Lung (tissue), 12 donors: ENCODE results near the gene TSPOAP1. TPM values are rescaled to one million over a fixed set of nuclear protein-coding genes. Genes with fewer than 3 reads are reported as not detected.

Experiments
- ATAC-seq: fragments of 200-7000 bp; cut with Tn5 transposase; one replicate; pipeline ENCODE4 v1.9.1; 2020; ENCODE audit warnings: moderate number of reproducible peaks; ENCODE audit not compliant: insufficient read depth, low FRiP score
- DNase-seq, 3 donors: peaks; one replicate each; pipeline ENCODE4 v3.0.0-alpha.2; 2013 to 2017
- H3K27ac ChIP-seq, 2 donors: one replicate each; pipeline ENCODE4 v1.5.1; 2013; ENCODE audit warnings: mild to moderate bottlenecking in 2 of 2, moderate library complexity in 2 of 2, control low read depth in 1 of 2, inconsistent platforms in 1 of 2, low read depth in 1 of 2, low read length in 1 of 2
- H3K27me3 ChIP-seq, 3 donors: one replicate each; pipeline ENCODE4 v1.5.1; 2013; ENCODE audit warnings: low read length in 2 of 3; ENCODE audit not compliant: control insufficient read depth in 3 of 3, insufficient read depth in 3 of 3
- H3K36me3 ChIP-seq, 4 donors: one replicate each; pipeline ENCODE4 v1.5.1; 2013; ENCODE audit warnings: low read length in 4 of 4, mild to moderate bottlenecking in 1 of 4, moderate library complexity in 1 of 4; ENCODE audit not compliant: control insufficient read depth in 4 of 4, insufficient read depth in 4 of 4
- H3K4me1 ChIP-seq, 5 donors: one replicate each; pipeline ENCODE4 v1.5.1; 2013; ENCODE audit warnings: low read length in 5 of 5, mild to moderate bottlenecking in 2 of 5, moderate library complexity in 1 of 5; ENCODE audit not compliant: control insufficient read depth in 5 of 5, insufficient read depth in 5 of 5
- H3K4me3 ChIP-seq: one replicate; pipeline ENCODE4 v1.5.1; 2013; ENCODE audit warnings: mild to moderate bottlenecking, control low read depth, moderate library complexity
- H3K9ac ChIP-seq, 2 donors: one replicate each; pipeline ENCODE4 v1.5.1; 2013; ENCODE audit warnings: low read length in 2 of 2, control low read depth in 1 of 2; ENCODE audit not compliant: insufficient read depth in 1 of 2
- H3K9me3 ChIP-seq, 4 donors: one replicate each; pipeline ENCODE4 v1.5.1; 2013; ENCODE audit warnings: low read length in 3 of 4, mild to moderate bottlenecking in 1 of 4, moderate library complexity in 1 of 4; ENCODE audit not compliant: control insufficient read depth in 4 of 4, insufficient read depth in 3 of 4
- CTCF ChIP-seq: IDR thresholded peaks from 2 replicates; pipeline ENCODE4 v1.5.1; 2012; ENCODE audit warnings: mild to moderate bottlenecking; ENCODE audit errors: control extremely low read depth, extremely low read depth
- WGBS, 2 donors: extraction: QIAGEN DNeasy Blood & Tissue Kit; methylation state at CpG; one replicate each; pipeline ENCODE4 v1.1.7; 2013; 5-methylcytosine and 5-hydroxymethylcytosine counted together
- polyA plus RNA-seq, 2 donors: library from polyadenylated mRNA; stranded (reverse); fragments of 200-250 nt; gene quantifications; one replicate each; pipeline ENCODE4 v1.2.1, GENCODE V29; 2013
- total RNA-seq, 2 donors: library from RNA; depleted of rRNA in 1 of 2; stranded (reverse); fragments of >200 nt in 1 of 2; gene quantifications; one replicate each; pipeline ENCODE4 v1.2.1, GENCODE V29; 2014 to 2021
- donor health status: control.
- donor health status: control.
- donor health status: Bipolar disorder and iron deficiency.
- donor health status: healthy.
- donor health status: DM: yes; HTN: yes; CAD: no.

Gene TSPOAP1
- total and polyA plus RNA-seq, 4 donors: 7.0 to 23.5 (median 18.2) TPM

- peak; percentile 53 for TF ChIP-seq CTCF
- no peak overlapping the region for H3K4me3 ChIP-seq
- ATAC-seq: no peak
- no peaks in the 10 kb centered on the region for H3K4me1 ChIP-seq
- 37 to 41% methylated on average over 10 of the region's 10 CpGs for WGBS, 2 donors
- no peak overlapping the region for H3K9ac ChIP-seq
- peak; percentile 41 to 42 (median 42) for DNase-seq
- H3K27ac ChIP-seq: no peak overlapping the region
- no peaks in the 10 kb centered on the region for H3K27me3 ChIP-seq
- H3K36me3 ChIP-seq: peaks cover 0 to 9% (median 0%) of the 10 kb centered on the region in 4 donors
- no peaks in the 10 kb centered on the region for H3K9me3 ChIP-seq
Measured at GRCh38 chr17:58303971-58304749, 24.4 kb downstream of the TSPOAP1 start.

GRCh38 chr17:58302919-58303585, 25.5 kb downstream of the TSPOAP1 start:
- TF ChIP-seq CTCF: no peak
- no peak overlapping the region for H3K9ac ChIP-seq
- no peak overlapping the region for H3K4me3 ChIP-seq
- H3K27ac ChIP-seq: no peak overlapping the region
- 77 to 82% methylated on average over 9 of the region's 9 CpGs for WGBS, 2 donors
- DNase-seq (no peak), ATAC-seq (no peak)
- no peaks in the 10 kb centered on the region for H3K27me3 ChIP-seq
- no peaks in the 10 kb centered on the region for H3K4me1 ChIP-seq
- H3K36me3 ChIP-seq: peaks cover 0 to 8% (median 0%) of the 10 kb centered on the region in 4 donors
- H3K9me3 ChIP-seq: no peaks in the 10 kb centered on the region

GRCh38 chr17:58302171-58302918, 26.2 kb downstream of the TSPOAP1 start:
- H3K27ac ChIP-seq: no peak overlapping the region
- TF ChIP-seq CTCF: no peak
- H3K9me3 ChIP-seq: no peaks in the 10 kb centered on the region
- no peaks in the 10 kb centered on the region for H3K4me1 ChIP-seq
- H3K27me3 ChIP-seq: no peaks in the 10 kb centered on the region
- peaks cover 0 to 1% (median 0%) of the 10 kb centered on the region in 4 donors for H3K36me3 ChIP-seq
- H3K9ac ChIP-seq: no peak overlapping the region
- WGBS, 2 donors: 90 to 92% methylated on average over 9 of the region's 9 CpGs
- DNase-seq: no peak
- no peak for ATAC-seq
- no peak overlapping the region for H3K4me3 ChIP-seq
